ENCODE data around the gene HIVEP1.
"Not testable (repeated sequence)": the region's sequence is repeated elsewhere in the genome, so short reads cannot be mapped to it uniquely, and the experiment has no call there.

HIVEP1 gene

GRCh38 chr6:12088531-12088930 is 76.4 kb downstream of the HIVEP1 start:
- DNase-seq (ENCODE audit: low spot score) = no peak

GRCh38 chr6:12090714-12091113 is 78.6 kb downstream of the HIVEP1 start:
- no peak for DNase-seq (ENCODE audit: low spot score)

- no peak for DNase-seq (ENCODE audit: low spot score)
These were observed 80.7 kb downstream of the HIVEP1 start for GRCh38 chr6:12092762-12093161.

- DNase-seq (ENCODE audit: low spot score) = no peak
These were observed 82.6 kb downstream of the HIVEP1 start for GRCh38 chr6:12094689-12095088.

- DNase-seq (ENCODE audit: low spot score) = no peak
These were observed 84.2 kb downstream of the HIVEP1 start for GRCh38 chr6:12096342-12096741.

- DNase-seq (ENCODE audit: low spot score) = no peak
These were observed 85.7 kb downstream of the HIVEP1 start for GRCh38 chr6:12097791-12098190.

GRCh38 chr6:12099623-12100338 is 87.7 kb downstream of the HIVEP1 start:
- no peak for DNase-seq (ENCODE audit: low spot score)

GRCh38 chr6:12101048-12101447 is 88.9 kb downstream of the HIVEP1 start:
- no peak for DNase-seq (ENCODE audit: low spot score)

- DNase-seq (ENCODE audit: low spot score) = no peak
These were observed 89.7 kb downstream of the HIVEP1 start for GRCh38 chr6:12101653-12102312.

- no peak for DNase-seq (ENCODE audit: low spot score)
These were observed 90.2 kb downstream of the HIVEP1 start for GRCh38 chr6:12102350-12102749.

GRCh38 chr6:12103158-12103557 is 91.0 kb downstream of the HIVEP1 start:
- no peak for DNase-seq (ENCODE audit: low spot score)

GRCh38 chr6:12105271-12105670 is 93.2 kb downstream of the HIVEP1 start:
- no peak for DNase-seq (ENCODE audit: low spot score)

GRCh38 chr6:12108376-12108775 is 96.3 kb downstream of the HIVEP1 start:
- DNase-seq (ENCODE audit: low spot score) = not testable (repeated sequence)

GRCh38 chr6:12110523-12111362 is 98.6 kb downstream of the HIVEP1 start:
- DNase-seq (ENCODE audit: low spot score) = no peak

- DNase-seq (ENCODE audit: low spot score) = no peak
These were observed 99.2 kb downstream of the HIVEP1 start for GRCh38 chr6:12111363-12111670.

- no peak for DNase-seq (ENCODE audit: low spot score)
These were observed 100.6 kb downstream of the HIVEP1 start for GRCh38 chr6:12112540-12113189.

GRCh38 chr6:12113190-12113577 is 101.1 kb downstream of the HIVEP1 start:
- no peak for DNase-seq (ENCODE audit: low spot score)

GRCh38 chr6:12114055-12114503 is 102.0 kb downstream of the HIVEP1 start:
- DNase-seq (ENCODE audit: low spot score) = no peak

GRCh38 chr6:12115001-12115400 is 102.9 kb downstream of the HIVEP1 start:
- no peak for DNase-seq (ENCODE audit: low spot score)

GRCh38 chr6:12115492-12115891 is 103.4 kb downstream of the HIVEP1 start:
- DNase-seq (ENCODE audit: low spot score) = no peak

- no peak for DNase-seq (ENCODE audit: low spot score)
These were observed 104.2 kb downstream of the HIVEP1 start for GRCh38 chr6:12116264-12116800.

GRCh38 chr6:12116978-12117377 is 104.9 kb downstream of the HIVEP1 start:
- DNase-seq (ENCODE audit: low spot score) = no peak

Measured in HuH-7.5 (cell line).